Prostate gland (tissue), 2 donors: ENCODE data around the gene PRDM16. TPM values are rescaled to one million over a fixed set of nuclear protein-coding genes. Genes with fewer than 3 reads are reported as not detected.

ENCODE experiments used
- DNase-seq: peaks from one replicate; pipeline ENCODE4 v3.0.0-alpha.2; 2019; ENCODE audit warnings: low spot score
- H3K27ac ChIP-seq, 2 donors: fragments of 200-600 bp; sonication (generic); 2 replicates each; pipeline ENCODE4 v1.5.1; 2017 to 2019
- H3K27me3 ChIP-seq: fragments of 200-600 bp; sonication (generic); replicated peaks from 2 replicates; pipeline ENCODE4 v1.5.1; 2019; ENCODE audit not compliant: insufficient read depth
- H3K36me3 ChIP-seq, 2 donors: fragments of 200-600 bp; sonication (generic); 1 replicate in 1 of 2; 2 replicates in 1 of 2; pipeline versions ENCODE4 v1.5.1 to v1.8.1; 2017 to 2019
- H3K4me1 ChIP-seq: fragments of 200-600 bp; sonication (generic); replicated peaks from 2 replicates; pipeline ENCODE4 v1.5.1; 2019
- H3K4me3 ChIP-seq, 2 donors: fragments of 200-600 bp; sonication (generic); 2 replicates each; pipeline ENCODE4 v1.5.1; 2017 to 2019
- H3K9me3 ChIP-seq: fragments of 200-600 bp; sonication (generic); 2 replicates; pipeline ENCODE4 v1.5.1; 2017
- CTCF ChIP-seq, 4 experiments: fragments of 200-600 bp in 2 of 4; fragments of 450-650 bp in 2 of 4; sonication (generic) in 2 of 4; IDR thresholded peaks; 1 replicate in 3 of 4; 2 replicates in 1 of 4; pipeline ENCODE4 v1.5.1; 2016 to 2019; ENCODE audit warnings: antibody characterized with exemption in 4 of 4, mild to moderate bottlenecking in 2 of 4, moderate library complexity in 2 of 4
- POLR2A ChIP-seq: fragments of 450-650 bp; IDR thresholded peaks from one replicate; pipeline ENCODE4 v1.6.1; 2016; ENCODE audit warnings: antibody characterized with exemption, mild to moderate bottlenecking
- POLR2AphosphoS5 ChIP-seq: sonication (generic); formaldehyde crosslinking; IDR thresholded peaks from one replicate; pipeline ENCODE4 v1.6.1; 2017; ENCODE audit warnings: antibody characterized with exemption
- WGBS: methylation state at CpG from one replicate; pipeline ENCODE4 v1.1.5; 2018; 5-methylcytosine and 5-hydroxymethylcytosine counted together
- intact Hi-C: fragments of 100-400 bp; cut with DNase I; formaldehyde crosslinking; loops from one replicate; pipeline ENCODE4 v1.14.2; 2022
- total RNA-seq, 2 donors: library from RNA; depleted of rRNA; stranded (reverse); fragments of >200 nt; gene quantifications; one replicate each; pipeline ENCODE4 v1.1.0, GENCODE V29; 2016

The PRDM16 gene
- total RNA-seq, 2 donors from 2014 or later: 0.23 to 6.5 TPM

- Histone ChIP-seq H3K4me1 (no peaks in the 10 kb centered on the region), H3K4me3 (no peak overlapping the region), H3K27me3 (no peaks in the 10 kb centered on the region), H3K9me3 (no peaks in the 10 kb centered on the region), H3K36me3 (no peaks in the 10 kb centered on the region), H3K27ac (no peak overlapping the region)
- WGBS: 95% methylated on average over 22 of the region's 22 CpGs
- no peak for DNase-seq
- TF ChIP-seq CTCF (IDR thresholded peaks at IDR 0.05): no peak
- no peak for TF ChIP-seq POLR2A
- TF ChIP-seq POLR2AphosphoS5: no peak
- intact Hi-C loops: no loop called here
Measured at GRCh38 chr1:3197781-3198316, 128.8 kb downstream of the PRDM16 start.

- 72% methylated on average over 39 of the region's 40 CpGs for WGBS
- H3K4me3 ChIP-seq: no peak overlapping the region
- no peak for TF ChIP-seq POLR2A
- TF ChIP-seq CTCF (IDR thresholded peaks at IDR 0.05): no peak
- TF ChIP-seq POLR2AphosphoS5: no peak
- no peak for DNase-seq
- H3K9me3 ChIP-seq: no peaks in the 10 kb centered on the region
- H3K36me3 ChIP-seq: no peaks in the 10 kb centered on the region
- no peaks in the 10 kb centered on the region for H3K27me3 ChIP-seq
- intact Hi-C loops: no loop called here
- H3K4me1 ChIP-seq: no peaks in the 10 kb centered on the region
- H3K27ac ChIP-seq: no peak overlapping the region
Measured at GRCh38 chr1:3198371-3199271, 129.6 kb downstream of the PRDM16 start.

- WGBS: 57% methylated on average over 20 of the region's 20 CpGs
- intact Hi-C loops: no loop called here
- H3K4me3 ChIP-seq: no peak overlapping the region
- no peaks in the 10 kb centered on the region for H3K27me3 ChIP-seq
- H3K36me3 ChIP-seq: no peaks in the 10 kb centered on the region
- no peak for DNase-seq
- H3K4me1 ChIP-seq: no peaks in the 10 kb centered on the region
- no peak overlapping the region for H3K27ac ChIP-seq
- TF ChIP-seq CTCF (IDR thresholded peaks at IDR 0.05) (no peak), POLR2AphosphoS5 (no peak), POLR2A (no peak)
- no peaks in the 10 kb centered on the region for H3K9me3 ChIP-seq
Measured at GRCh38 chr1:3204725-3205124, 135.7 kb downstream of the PRDM16 start.

- WGBS: 92% methylated on average over 13 of the region's 13 CpGs
- no peak for DNase-seq
- Histone ChIP-seq H3K4me1 (no peaks in the 10 kb centered on the region), H3K9me3 (no peaks in the 10 kb centered on the region), H3K27ac (no peak overlapping the region), H3K4me3 (no peak overlapping the region), H3K36me3 (no peaks in the 10 kb centered on the region), H3K27me3 (no peaks in the 10 kb centered on the region)
- intact Hi-C loops: no loop called here
- TF ChIP-seq POLR2A (no peak), CTCF (IDR thresholded peaks at IDR 0.05) (no peak), POLR2AphosphoS5 (no peak)
Measured at GRCh38 chr1:3205815-3206214, 136.8 kb downstream of the PRDM16 start.

GRCh38 chr1:3206696-3207095 lies 137.7 kb downstream of the PRDM16 start:
- H3K4me1 ChIP-seq: no peaks in the 10 kb centered on the region
- intact Hi-C loops: no loop called here
- no peaks in the 10 kb centered on the region for H3K27me3 ChIP-seq
- no peak for DNase-seq
- no peak overlapping the region for H3K4me3 ChIP-seq
- no peak for TF ChIP-seq POLR2A
- TF ChIP-seq POLR2AphosphoS5: no peak
- no peak for TF ChIP-seq CTCF (IDR thresholded peaks at IDR 0.05)
- 85% methylated on average over 12 of the region's 13 CpGs for WGBS
- no peak overlapping the region for H3K27ac ChIP-seq
- H3K9me3 ChIP-seq: no peaks in the 10 kb centered on the region
- H3K36me3 ChIP-seq: no peaks in the 10 kb centered on the region
